Measurements from ENCODE around the gene GFAP.
"Not testable (repeated sequence)": the region's sequence is repeated elsewhere in the genome, so short reads cannot be mapped to it uniquely, and the experiment has no call there.

Gene GFAP

GRCh38 chr17:44915321-44915726, at the start of gene GFAP:
Gene GFAP, minus strand, starts transcription at chr17:44915500. Its CDS starts 14 bp downstream, at chr17:44915486.
- DNase-seq (ENCODE audit: low spot score), result no peak

- DNase-seq (ENCODE audit: low spot score), result no peak
Observed at GRCh38 chr17:44961921-44962350, 46.6 kb upstream of the GFAP start.

GRCh38 chr17:44960691-44961090, 45.4 kb upstream of the GFAP start:
- DNase-seq (ENCODE audit: low spot score), result no peak

- no peak for DNase-seq (ENCODE audit: low spot score)
Observed at GRCh38 chr17:44959821-44960531, 44.7 kb upstream of the GFAP start.

GRCh38 chr17:44956998-44957981, 42.0 kb upstream of the GFAP start:
- DNase-seq (ENCODE audit: low spot score), result no peak

- no peak for DNase-seq (ENCODE audit: low spot score)
Observed at GRCh38 chr17:44955674-44956425, 40.5 kb upstream of the GFAP start.

- no peak for DNase-seq (ENCODE audit: low spot score)
Observed at GRCh38 chr17:44952946-44953475, 37.7 kb upstream of the GFAP start.

- no peak for DNase-seq (ENCODE audit: low spot score)
Observed at GRCh38 chr17:44948315-44948795, 33.1 kb upstream of the GFAP start.

- peak; percentile 98 for DNase-seq (ENCODE audit: low spot score)
Observed at GRCh38 chr17:44947461-44948314, 32.4 kb upstream of the GFAP start, which contains the start of gene KIF18B. Gene KIF18B, minus strand, starts transcription at chr17:44947773. Its CDS starts 11,429 bp downstream, at chr17:44936344.

GRCh38 chr17:44945652-44946051, 30.4 kb upstream of the GFAP start:
- DNase-seq (ENCODE audit: low spot score), result not testable (repeated sequence)

GRCh38 chr17:44942456-44942855, 27.2 kb upstream of the GFAP start:
- DNase-seq (ENCODE audit: low spot score), result no peak

- no peak for DNase-seq (ENCODE audit: low spot score)
Observed at GRCh38 chr17:44941712-44942331, 26.5 kb upstream of the GFAP start.

GRCh38 chr17:44940768-44941167, 25.5 kb upstream of the GFAP start:
- DNase-seq (ENCODE audit: low spot score), result no peak

- DNase-seq (ENCODE audit: low spot score), result peak; percentile 40
Observed at GRCh38 chr17:44940317-44940716, 25.0 kb upstream of the GFAP start.

- no peak for DNase-seq (ENCODE audit: low spot score)
Observed at GRCh38 chr17:44935116-44935515, 19.8 kb upstream of the GFAP start.

GRCh38 chr17:44934745-44935105, 19.4 kb upstream of the GFAP start:
- no peak for DNase-seq (ENCODE audit: low spot score)

GRCh38 chr17:44933824-44934744, 18.8 kb upstream of the GFAP start:
- DNase-seq (ENCODE audit: low spot score), result no peak

- DNase-seq (ENCODE audit: low spot score), result no peak
Observed at GRCh38 chr17:44932787-44933097, 17.4 kb upstream of the GFAP start.

GRCh38 chr17:44932096-44932786, 16.9 kb upstream of the GFAP start:
- no peak for DNase-seq (ENCODE audit: low spot score)

All from GM03348 (cell line).